ENCODE measurements around the gene KLHL26.
A peak's percentile ranks its signal among the peaks of the same experiment; 100 is the strongest.

The KLHL26 gene

DNA sequence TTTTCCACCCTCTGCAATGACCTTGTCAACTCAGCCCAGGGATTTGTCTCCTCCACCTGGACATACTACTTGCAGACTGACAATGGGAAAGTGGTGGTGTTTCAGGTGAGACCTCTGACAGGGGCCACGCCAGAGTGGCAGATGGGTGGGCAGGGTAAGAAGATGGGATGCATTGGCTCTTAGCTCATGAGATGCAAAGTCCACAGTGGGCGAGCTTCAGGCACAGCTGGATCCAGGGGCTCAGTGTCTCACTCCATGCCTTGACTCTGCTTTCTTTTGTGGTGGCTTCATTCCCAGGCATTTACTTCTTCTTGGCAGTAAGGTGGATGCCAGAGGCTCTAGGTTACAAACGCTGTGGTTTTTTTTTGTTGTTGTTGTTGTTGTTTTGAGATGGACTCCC is 20.8 kb upstream of the KLHL26 start:
- no peak for DNase-seq

DNA sequence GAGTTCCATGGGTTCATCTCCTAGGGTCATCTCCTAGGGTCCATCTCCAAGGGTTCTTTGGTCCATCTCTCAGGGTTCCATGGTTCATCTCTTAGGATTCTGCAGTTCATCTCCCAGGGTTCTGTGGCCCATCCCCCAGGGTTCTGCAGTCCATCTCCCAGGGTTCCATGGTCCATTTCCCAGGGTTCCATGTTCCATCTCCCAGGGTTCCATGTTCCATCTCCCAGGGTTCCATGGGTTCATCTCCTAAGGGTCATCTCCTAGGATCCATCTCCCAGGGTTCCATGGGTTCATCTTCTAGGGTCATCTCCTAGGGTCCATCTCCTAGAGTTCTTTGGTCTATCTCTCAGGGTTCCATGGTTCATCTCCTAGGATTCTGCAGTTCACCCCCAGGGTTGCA is 19.3 kb upstream of the KLHL26 start:
- no peak for DNase-seq

DNA sequence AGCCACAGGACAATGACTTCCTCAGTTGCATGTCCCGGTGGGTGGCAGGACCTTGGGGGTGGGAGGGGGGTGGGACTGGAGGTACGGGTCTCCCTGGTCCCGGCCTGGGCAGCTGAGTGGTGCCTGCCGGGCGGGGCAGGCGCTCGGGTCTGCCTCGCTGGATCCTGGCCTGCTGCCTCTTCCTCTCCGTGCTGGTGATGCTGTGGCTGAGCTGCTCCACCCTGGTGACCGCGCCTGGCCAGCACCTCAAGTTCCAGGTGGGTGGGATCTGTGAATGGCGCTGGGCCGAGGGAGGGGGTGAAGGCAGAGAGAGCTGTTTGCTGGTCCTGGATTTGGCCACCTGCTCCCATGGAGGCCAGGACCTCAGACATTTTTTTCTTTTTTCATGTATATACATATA is 18.6 kb upstream of the KLHL26 start:
- DNase-seq, result no peak

DNA sequence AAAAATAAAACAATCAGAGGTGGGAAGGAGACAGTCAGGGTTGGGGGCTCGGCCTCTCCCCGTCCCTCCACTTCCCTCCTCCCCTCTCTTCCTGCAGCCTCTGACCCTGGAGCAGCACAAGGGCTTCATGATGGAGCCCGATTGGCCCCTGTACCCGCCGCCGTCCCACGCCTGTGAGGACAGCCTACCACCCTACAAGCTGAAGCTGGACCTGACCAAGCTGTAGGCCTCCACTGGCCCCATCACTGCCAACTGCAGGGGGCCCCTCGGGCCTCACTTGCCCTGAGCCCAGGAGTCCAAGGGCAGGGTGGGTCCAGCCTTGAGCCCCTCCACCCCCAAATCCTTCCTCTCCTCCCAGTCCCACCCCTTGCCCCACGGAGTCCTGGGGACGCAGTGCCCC is 16.5 kb upstream of the KLHL26 start:
- DNase-seq, result no peak

DNA sequence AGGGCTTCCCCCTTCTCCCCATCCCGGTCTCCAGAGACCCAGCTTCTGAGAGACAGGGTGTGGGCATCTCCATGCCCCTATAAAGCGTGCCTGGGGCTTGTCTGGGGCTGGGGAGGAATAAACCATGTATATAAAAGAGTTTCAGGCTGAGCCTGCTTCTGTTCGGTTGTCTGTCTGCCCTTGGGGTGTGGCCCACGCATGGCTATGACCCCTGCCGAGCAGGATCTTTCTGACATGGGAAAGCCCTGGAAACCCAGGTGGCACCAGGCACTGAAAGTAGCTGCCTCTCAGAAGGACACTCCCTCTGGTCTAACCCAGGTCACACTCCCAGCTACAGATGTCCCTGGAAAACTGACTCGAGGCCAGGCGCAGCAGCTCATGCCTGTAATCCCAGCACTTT is 15.9 kb upstream of the KLHL26 start:
- no peak for DNase-seq

DNA sequence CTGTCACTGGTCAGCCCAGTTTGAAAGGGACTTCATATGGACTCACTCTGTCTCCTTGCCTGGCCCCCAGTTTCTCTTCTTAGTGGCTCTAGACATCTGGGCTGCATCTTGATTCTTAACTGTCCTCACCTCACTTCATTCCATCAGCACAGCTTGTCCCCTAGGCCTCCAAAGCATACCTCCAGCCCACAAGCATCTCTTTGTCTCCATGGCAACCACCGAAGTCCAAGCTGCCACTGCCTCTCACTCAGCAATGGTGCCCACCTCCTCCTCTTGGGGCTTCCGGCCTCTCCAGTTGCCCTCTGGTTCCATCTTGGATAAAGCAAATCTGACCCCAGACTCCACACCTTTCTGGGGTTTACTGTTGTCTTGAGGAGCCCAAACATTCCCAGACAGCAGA is 9.9 kb upstream of the KLHL26 start:
- DNase-seq, result no peak

DNA sequence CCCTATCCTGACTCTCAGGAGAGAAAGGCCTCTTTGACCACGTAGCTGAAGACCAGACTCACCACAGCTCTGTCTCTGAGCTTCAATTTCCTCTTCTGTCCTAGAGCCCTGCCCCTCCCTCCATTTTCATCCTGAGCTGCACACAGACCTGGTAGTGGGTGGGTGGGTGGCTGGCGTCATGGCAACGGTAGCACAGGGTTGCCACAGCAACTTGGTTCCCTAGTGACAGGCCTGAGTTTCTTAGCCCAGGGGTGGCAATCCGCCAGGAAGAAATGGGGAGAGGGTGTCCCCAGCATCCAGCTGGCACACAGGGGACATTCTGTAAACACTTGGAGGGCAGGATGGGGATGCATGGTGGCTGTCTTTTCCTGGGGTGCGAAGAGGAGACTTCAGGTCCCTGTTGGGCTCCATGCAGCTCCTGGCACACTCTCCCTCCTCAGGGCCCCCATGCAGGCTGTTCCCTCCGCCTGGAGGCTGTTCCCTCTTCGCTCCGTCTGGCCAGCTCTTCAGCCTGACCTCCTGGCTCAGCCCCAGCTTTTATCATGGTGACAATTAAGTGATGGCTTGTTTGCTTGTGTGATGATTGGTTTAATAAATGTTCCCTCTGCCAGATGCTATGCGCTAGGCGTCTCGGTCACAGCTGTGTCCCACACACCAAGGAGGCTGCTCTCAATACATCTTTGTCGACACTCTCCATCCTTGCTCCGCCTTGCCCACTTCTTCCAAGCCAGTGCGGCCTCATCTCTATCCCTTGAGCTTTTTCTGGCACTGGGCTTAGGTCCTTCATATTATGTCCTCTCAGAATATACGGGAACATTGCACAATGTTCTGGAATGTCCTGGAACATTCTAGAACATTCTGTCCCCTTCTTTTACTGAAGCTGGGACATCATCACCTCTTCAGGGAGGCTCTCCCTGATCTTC is 7.4 kb upstream of the KLHL26 start:
- DNase-seq, result no peak

DNA sequence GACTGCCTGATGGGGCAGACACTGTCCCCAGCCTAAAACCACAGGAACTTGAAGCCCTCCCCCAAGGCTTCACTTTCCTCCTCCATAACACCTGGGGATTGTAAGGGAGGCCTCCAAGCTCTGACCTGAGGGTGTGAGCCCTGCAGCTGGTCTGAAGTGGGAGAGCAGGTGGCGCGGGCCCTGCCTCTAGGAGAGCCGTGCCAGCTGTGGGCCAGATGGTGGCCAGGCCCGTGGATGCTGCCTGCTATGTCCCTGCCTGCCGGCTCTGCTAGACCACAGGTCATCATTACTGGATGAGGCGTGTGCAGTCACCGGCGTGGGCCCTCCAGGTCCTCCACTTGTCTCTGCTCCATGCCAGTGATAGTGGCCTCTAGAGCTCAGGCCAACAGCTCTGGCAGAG is 3.5 kb upstream of the KLHL26 start:
- DNase-seq, result no peak

DNA sequence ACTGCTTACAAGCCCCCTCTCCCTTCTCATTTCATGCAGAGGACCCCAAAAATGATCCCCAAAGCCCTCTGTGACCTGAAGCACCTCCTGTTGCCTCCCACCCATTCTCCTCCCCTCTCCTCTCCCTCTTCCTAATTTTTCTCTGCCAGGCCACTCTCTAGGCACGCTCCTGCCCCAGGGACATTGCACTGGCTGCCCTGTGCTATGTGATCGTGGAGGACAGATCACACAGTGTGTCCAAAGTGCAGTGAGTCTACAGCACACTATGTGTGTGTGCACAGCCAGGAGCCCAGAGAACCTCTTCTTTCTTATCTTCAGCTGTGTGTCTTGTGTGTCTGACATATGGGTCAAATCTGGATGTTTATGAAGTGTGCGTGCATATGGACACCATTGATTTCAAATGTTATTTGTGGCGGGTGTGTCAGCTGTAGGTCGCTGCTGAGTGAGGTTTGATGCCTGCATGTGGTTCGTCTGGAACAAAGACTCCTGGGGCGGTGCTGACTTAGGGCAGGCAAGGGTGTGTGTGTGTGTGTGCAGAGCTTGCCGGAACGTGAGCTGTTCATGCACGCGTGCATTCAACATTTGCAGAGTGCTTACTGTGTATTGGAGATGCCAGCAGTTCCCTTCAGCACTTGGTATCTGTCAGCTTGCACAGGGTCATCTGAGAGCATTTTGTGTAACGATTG is 2.1 kb upstream of the KLHL26 start:
- DNase-seq, result no peak

DNA sequence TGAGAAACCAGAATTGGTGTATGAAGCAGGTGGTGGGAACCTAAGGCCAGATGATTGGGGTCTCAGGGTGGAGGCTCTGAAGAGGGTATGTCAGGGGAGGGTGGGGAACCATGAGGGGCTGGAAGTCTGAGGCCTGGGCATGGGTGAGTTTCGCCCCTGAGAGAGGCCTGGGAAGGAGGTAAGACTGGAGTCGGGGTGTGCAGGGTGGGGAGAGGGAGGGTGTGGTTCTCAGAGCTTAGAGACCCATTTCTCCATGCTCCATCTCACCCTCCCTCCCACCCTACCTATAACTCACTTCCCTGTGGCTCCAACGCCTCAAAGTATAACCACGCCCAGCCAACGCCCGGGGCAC is 1.0 kb upstream of the KLHL26 start:
- no peak for DNase-seq

DNA sequence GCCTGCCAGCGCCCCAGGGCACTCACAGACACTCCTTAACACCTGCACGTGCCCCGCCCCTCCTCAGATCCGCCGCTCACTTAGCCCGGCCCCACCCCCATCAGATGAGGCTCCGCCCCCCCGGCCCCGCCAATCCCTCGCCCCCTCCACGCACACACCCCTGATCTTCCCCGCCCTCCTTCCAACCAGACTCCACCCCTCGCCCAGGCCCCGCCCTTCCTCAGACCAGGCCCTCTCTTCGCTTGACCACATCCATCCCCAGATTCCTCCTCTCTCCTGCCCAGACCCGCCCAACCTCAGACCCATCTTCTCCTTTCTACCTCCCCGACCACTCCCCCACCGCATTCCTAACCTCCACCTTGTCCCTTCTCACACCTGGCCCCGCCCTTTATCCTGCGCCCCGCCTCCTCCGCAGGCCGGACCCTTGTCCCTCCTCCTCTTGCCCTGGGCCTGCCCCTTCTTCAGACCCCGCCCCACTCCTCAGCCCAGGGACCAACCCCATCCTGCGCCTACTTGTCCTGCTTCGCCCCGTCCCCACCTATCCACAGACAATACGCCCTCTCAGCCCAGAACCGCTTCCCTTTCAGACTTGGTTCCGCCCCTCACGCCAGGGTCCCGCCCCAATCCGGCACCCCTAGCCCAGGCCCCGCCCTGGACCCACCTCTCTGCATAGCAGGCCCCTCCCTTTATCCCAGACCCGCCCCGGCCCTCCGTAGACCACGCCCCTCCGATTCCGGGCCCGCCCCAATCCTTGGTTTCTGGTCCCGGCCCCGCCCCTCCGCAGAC is 452 bp upstream of the KLHL26 start:
- DNase-seq, result peak; percentile 96

DNA sequence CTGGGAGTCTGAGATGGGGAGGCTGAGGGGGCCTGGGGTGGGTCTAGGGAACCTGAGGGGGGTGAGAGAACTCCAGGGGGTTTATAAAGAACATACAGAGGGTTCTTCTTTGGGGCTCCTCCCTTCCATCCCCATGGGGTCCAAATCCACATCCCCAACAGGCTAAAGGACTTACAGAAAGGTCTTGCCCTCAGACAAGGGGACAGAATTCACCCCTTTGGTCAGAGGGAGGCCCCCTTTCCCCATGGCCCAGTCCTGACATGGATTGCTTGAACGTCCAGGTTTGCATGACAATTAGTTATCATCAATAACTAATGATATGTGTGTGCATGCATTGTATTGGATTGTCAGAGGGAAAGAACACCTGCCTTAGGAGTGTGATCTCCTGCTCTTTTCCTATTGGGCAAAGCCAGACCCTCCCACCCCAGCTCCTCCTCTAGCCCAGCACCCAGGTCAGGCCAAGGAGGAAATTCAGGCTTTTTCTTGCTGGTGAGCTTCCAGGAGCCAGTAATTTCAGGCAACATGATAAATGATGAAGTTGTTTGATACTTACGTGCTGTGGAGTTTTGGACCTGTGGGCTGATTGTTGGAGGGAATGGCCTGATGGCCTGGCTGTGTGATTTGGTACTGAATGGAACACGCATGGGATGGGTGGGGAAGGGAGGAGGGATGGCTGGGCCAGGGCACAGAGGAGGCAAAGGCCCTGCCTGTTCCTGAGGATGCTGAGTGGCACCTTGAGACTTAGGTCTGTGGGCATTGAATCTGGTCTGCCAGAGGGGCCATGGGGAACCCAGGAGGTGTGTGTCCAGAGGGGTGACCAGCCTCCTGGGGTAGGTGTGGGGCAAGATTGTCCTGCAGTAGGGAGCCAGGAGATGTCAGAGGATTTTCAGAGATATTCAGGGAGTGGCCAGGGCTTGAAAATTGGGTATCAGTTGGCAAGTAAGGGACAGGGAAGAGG is 1.1 kb downstream of the KLHL26 start:
- no peak for DNase-seq

DNA sequence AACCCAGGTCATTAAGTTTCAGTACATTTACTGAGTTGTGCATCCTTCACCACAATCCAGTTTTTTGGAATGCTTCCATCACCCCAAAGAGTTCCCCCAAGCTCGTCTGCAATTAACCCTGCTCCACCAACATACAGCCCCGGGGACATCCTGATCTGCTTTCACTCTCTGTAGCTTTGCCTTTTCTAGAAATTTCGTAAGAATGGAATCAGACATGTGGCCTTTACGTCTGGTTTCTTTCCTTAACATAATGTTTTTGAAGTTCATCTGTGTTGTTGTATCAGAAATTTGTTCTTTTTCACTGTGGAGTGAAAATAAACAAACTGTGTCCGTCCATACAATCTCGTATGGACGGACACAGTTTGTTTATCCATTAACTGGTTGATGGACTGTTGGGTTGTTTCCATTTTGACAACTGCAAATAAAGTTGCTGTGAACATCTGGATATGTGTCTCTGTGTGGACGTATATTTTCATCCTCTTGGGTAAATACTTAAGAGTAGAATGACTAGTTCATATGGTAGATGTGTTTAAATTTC is 2.9 kb downstream of the KLHL26 start:
- no peak for DNase-seq

DNA sequence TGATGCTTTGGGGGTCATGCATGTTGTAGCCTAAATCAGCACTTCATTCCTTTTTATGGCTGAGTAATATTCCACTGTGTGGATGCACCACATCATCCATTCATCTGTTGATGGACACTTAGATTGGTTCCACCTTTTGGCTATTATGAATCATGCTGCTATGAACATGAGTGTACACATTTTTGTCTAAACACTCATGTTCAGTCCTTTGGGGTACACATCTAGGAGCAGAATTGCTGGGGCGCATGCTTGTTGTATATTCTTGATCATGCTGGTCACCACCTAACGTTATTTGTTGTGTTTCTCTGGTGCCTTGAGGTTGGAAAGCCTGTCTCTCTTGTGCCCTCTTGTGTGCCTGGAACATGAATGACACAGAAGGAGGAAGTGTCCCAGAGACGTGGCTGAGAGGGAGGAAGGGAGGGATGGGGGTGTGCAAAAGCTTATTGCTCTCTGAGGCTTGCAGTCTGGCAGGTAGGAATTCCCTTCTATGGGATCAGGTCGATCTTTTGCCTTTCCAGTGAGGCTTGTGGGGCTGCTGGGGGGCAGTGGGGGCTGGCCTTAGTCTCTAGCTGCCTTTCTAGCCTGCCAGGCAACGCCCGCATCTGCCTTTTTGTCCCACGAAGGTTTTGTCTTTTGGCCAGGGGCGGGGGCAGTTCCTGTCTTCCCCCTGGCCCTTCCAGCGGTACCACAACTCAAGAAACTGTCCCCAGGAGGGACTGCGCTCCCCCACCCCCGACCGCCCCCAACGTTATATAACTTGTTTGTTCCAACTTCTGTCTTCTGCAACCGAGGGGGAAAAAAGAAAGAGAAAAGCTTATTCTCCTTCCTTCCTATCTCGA is 7.6 kb downstream of the KLHL26 start:
- DNase-seq, result no peak

DNA sequence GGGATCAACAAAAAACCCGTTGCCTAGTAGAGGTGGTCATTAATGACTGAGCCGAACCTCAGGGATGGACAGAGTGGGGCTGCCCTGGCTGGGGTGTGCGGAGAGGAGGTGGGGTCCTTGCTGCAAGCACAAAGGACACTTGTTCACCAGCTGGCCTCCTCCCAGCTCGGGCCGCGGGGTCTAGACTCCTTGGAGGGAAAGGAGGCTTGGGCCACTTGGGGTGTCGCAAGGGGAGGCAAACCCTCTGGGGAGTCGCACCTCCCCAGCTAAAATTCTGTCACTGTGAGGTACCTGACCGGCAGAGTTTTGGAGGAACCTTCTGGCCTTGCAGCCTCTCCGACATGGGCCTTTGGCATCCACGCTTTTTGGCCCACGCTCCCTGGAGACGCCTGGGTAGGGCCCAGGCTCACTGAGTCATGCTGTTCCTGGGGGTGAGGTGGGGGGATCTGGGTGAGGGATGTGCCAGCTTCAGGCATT is 8.2 kb downstream of the KLHL26 start:
- DNase-seq, result no peak

DNA sequence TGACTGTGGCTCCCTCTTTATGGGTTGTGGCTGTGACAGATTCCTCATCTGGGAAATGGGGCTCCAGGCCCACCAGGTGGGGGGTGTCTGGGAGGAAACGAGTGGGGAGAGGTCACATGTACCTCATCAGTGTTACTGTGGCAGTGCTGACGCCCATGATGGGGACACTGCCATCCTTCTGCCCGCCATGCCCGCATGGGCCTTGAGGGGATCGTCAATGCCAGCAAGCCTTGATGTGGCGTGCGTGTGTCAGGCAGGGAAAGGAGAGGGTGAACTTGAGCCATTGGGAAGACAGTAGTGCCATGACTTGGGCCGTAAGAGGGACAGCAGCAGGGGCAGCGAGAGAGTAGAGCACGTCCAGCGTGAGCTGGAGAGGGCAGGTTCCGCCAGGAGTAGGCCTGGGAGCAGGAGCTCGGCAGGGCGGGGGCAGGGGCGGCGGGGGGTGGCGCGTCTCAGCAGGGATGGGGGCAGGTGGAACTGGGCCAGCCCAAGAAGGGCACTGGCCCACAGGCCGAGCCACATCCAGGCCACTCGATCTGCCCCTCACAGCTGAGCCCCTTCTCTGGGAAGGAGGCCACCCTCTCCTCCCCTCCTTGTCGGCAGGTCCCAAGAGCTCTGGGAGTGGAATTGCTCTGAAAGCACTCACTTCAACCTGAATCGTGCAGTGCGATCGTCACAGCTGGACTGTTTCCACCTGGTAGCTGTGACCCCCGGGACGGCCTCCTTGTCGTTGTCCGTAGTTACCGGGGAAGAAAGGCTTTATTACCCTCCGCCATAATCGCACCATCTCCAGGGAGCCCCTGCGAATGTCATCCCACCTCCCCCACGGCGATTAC is 9.9 kb downstream of the KLHL26 start:
- no peak for DNase-seq

DNA sequence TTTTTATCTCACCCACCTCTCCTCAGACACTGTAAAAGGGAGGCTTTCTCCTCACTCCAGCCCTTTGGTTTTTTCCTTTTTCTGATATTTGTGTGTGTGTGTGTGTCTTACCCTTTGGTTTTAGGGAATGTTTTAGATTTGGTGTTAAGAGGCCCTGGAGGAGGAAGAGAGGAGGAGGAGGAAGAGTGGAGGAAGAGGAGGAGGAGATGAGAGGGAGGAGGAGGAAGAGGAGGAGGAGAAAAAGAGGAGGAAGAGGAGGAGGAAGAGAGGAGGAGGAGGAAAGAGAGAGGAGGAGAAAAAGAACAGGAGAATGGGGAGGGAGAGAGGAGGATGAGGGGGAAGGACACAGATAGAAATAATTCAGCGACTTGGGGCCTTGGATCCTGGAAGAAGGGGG is 10.5 kb downstream of the KLHL26 start:
- DNase-seq, result no peak

DNA sequence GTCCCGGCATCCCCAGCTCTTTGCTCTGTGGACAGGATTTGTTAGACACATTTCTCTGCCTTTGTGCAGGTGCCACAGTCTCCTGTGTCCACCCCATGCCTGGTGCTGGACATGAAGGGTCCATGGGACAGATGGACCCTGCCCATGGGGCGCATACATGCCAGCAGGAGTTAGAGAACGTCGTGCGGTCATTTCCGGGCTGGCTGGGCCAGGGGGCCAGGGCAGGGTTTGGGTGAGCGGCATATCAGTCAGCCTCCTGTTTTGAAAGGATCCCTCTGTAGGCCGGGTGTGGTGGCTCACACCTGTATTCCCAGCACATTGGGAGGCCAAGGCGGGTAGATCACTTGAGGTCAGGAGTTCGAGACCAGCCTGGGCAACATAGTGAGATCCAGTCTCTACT is 11.0 kb downstream of the KLHL26 start:
- DNase-seq, result no peak

DNA sequence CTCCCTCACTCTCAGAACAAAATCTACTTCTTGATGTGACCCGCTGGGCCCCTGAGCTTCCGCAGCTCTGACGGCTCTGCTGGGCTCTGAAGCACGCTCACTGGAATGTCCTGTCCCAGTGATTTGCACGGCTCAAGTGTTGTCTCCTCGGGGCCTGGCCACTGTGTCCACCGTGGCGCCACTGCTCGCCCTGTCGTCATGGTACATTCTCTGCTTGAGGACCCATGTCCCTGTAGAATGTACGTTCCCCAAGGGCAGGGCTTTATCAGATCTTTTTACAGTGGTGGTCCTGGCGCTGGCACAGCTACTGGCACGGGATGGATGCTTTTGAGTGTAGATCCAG is 12.1 kb downstream of the KLHL26 start:
- no peak for DNase-seq

DNA sequence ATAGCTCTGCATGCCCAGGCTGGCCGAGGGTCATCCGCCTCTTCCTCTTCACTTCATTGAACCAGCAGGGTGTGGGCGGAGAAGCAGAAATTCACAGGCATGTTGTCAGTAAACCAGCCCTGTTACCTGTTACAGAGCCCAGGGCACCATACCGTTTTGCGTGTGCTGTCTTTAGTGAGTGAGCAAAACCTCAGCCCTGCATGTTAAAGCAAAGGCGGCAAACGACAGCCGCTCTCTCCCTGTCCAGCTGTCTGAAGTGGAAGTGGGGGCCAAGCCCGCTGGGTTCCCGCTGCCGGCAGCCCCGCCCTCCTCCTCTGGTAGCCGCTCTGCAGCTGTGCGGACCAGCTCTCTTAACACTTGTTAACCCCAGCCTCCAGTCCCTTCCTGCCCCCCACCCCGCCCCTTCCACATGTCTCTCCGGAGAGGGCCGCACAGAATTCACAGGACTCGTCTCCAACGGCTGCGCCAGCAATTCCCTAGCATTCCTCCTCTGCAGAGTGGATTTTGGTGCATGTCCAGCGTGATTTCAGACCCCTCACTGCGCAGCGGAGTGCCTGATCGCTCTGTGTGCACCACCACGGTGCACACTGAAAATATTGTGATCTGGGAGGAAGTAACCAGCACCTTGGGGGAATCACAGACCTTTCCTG is 12.7 kb downstream of the KLHL26 start:
- DNase-seq, result no peak
